ENCODE results near the gene GATD1.

GATD1 gene

GRCh38 chr11:787084-787675 is 9.9 kb upstream of the GATD1 start:
- Histone ChIP-seq H3K27ac (ENCODE audit: low read length) (no peak overlapping the region), H3K4me1 (ENCODE audit: control insufficient read depth, insufficient read depth, low read length) (peaks cover 11% of the 10 kb centered on the region), H3K27me3 (ENCODE audit: control insufficient read depth in 1 of 2, insufficient read depth in 2 of 2, low read length in 2 of 2) (peaks cover 15 to 18% of the 10 kb centered on the region in 2 donors), H3K36me3 (ENCODE audit: control insufficient read depth in 2 of 2, insufficient read depth in 2 of 2, low read length in 2 of 2) (no peaks in the 10 kb centered on the region), H3K9me3 (ENCODE audit: control insufficient read depth in 2 of 2, low read length in 2 of 2) (no peaks in the 10 kb centered on the region), H3K4me3 (ENCODE audit: low read length in 2 of 2) (no peak overlapping the region), H3K9ac (ENCODE audit: low read length in 2 of 2) (no peak overlapping the region)

GRCh38 chr11:786235-787083 is 9.2 kb upstream of the GATD1 start:
- Histone ChIP-seq H3K27me3 (ENCODE audit: control insufficient read depth in 1 of 2, insufficient read depth in 2 of 2, low read length in 2 of 2) (peaks cover 15 to 18% of the 10 kb centered on the region in 2 donors), H3K9me3 (ENCODE audit: control insufficient read depth in 2 of 2, low read length in 2 of 2) (no peaks in the 10 kb centered on the region), H3K27ac (ENCODE audit: low read length) (no peak overlapping the region), H3K4me3 (ENCODE audit: low read length in 2 of 2) (no peak overlapping the region), H3K4me1 (ENCODE audit: control insufficient read depth, insufficient read depth, low read length) (peaks cover 11% of the 10 kb centered on the region), H3K9ac (ENCODE audit: low read length in 2 of 2) (no peak overlapping the region), H3K36me3 (ENCODE audit: control insufficient read depth in 2 of 2, insufficient read depth in 2 of 2, low read length in 2 of 2) (no peaks in the 10 kb centered on the region)

GRCh38 chr11:783581-784015 is 6.3 kb upstream of the GATD1 start:
- Histone ChIP-seq H3K4me1 (ENCODE audit: control insufficient read depth, insufficient read depth, low read length) (peaks cover 14% of the 10 kb centered on the region), H3K9me3 (ENCODE audit: control insufficient read depth in 2 of 2, low read length in 2 of 2) (no peaks in the 10 kb centered on the region), H3K36me3 (ENCODE audit: control insufficient read depth in 2 of 2, insufficient read depth in 2 of 2, low read length in 2 of 2) (peaks cover 0 to 2% of the 10 kb centered on the region in 2 donors), H3K27ac (ENCODE audit: low read length) (no peak overlapping the region), H3K4me3 (ENCODE audit: low read length in 2 of 2) (peak overlapping the region in 1 of 2 donors; percentile 29), H3K9ac (ENCODE audit: low read length in 2 of 2) (peak overlapping the region; percentile 6 to 36), H3K27me3 (ENCODE audit: control insufficient read depth in 1 of 2, insufficient read depth in 2 of 2, low read length in 2 of 2) (no peaks in the 10 kb centered on the region)

GRCh38 chr11:782264-783174 is 5.2 kb upstream of the GATD1 start:
- peaks cover 0 to 2% of the 10 kb centered on the region in 2 donors for H3K36me3 ChIP-seq (ENCODE audit: control insufficient read depth in 2 of 2, insufficient read depth in 2 of 2, low read length in 2 of 2)
- H3K4me3 ChIP-seq (ENCODE audit: low read length in 2 of 2): no peak overlapping the region
- no peaks in the 10 kb centered on the region for H3K9me3 ChIP-seq (ENCODE audit: control insufficient read depth in 2 of 2, low read length in 2 of 2)
- H3K27me3 ChIP-seq (ENCODE audit: control insufficient read depth in 1 of 2, insufficient read depth in 2 of 2, low read length in 2 of 2): no peaks in the 10 kb centered on the region
- H3K9ac ChIP-seq (ENCODE audit: low read length in 2 of 2): no peak overlapping the region
- H3K4me1 ChIP-seq (ENCODE audit: control insufficient read depth, insufficient read depth, low read length): peaks cover 20% of the 10 kb centered on the region
- no peak overlapping the region for H3K27ac ChIP-seq (ENCODE audit: low read length)

- Histone ChIP-seq H3K4me3 (ENCODE audit: low read length in 2 of 2) (no peak overlapping the region), H3K27me3 (ENCODE audit: control insufficient read depth in 1 of 2, insufficient read depth in 2 of 2, low read length in 2 of 2) (no peaks in the 10 kb centered on the region), H3K36me3 (ENCODE audit: control insufficient read depth in 2 of 2, insufficient read depth in 2 of 2, low read length in 2 of 2) (peaks cover 0 to 2% of the 10 kb centered on the region in 2 donors), H3K9ac (ENCODE audit: low read length in 2 of 2) (no peak overlapping the region), H3K4me1 (ENCODE audit: control insufficient read depth, insufficient read depth, low read length) (peaks cover 38% of the 10 kb centered on the region), H3K9me3 (ENCODE audit: control insufficient read depth in 2 of 2, low read length in 2 of 2) (no peaks in the 10 kb centered on the region), H3K27ac (ENCODE audit: low read length) (no peak overlapping the region)
Observed at GRCh38 chr11:779955-780532, 2.8 kb upstream of the GATD1 start.

- no peak overlapping the region for H3K4me3 ChIP-seq (ENCODE audit: low read length in 2 of 2)
- H3K4me1 ChIP-seq (ENCODE audit: control insufficient read depth, insufficient read depth, low read length): peaks cover 42% of the 10 kb centered on the region
- peaks cover 0 to 2% of the 10 kb centered on the region in 2 donors for H3K36me3 ChIP-seq (ENCODE audit: control insufficient read depth in 2 of 2, insufficient read depth in 2 of 2, low read length in 2 of 2)
- H3K9ac ChIP-seq (ENCODE audit: low read length in 2 of 2): no peak overlapping the region
- no peaks in the 10 kb centered on the region for H3K9me3 ChIP-seq (ENCODE audit: control insufficient read depth in 2 of 2, low read length in 2 of 2)
- no peak overlapping the region for H3K27ac ChIP-seq (ENCODE audit: low read length)
- no peaks in the 10 kb centered on the region for H3K27me3 ChIP-seq (ENCODE audit: control insufficient read depth in 1 of 2, insufficient read depth in 2 of 2, low read length in 2 of 2)
Observed at GRCh38 chr11:778976-779954, 2.0 kb upstream of the GATD1 start.

- no peak overlapping the region for H3K27ac ChIP-seq (ENCODE audit: low read length)
- H3K4me1 ChIP-seq (ENCODE audit: control insufficient read depth, insufficient read depth, low read length): peaks cover 45% of the 10 kb centered on the region
- H3K4me3 ChIP-seq (ENCODE audit: low read length in 2 of 2): peak overlapping the region; percentile 81 to 84
- H3K9me3 ChIP-seq (ENCODE audit: control insufficient read depth in 2 of 2, low read length in 2 of 2): no peaks in the 10 kb centered on the region
- peak overlapping the region; percentile 69 to 84 for H3K9ac ChIP-seq (ENCODE audit: low read length in 2 of 2)
- H3K36me3 ChIP-seq (ENCODE audit: control insufficient read depth in 2 of 2, insufficient read depth in 2 of 2, low read length in 2 of 2): peaks cover 0 to 7% of the 10 kb centered on the region in 2 donors
- H3K27me3 ChIP-seq (ENCODE audit: control insufficient read depth in 1 of 2, insufficient read depth in 2 of 2, low read length in 2 of 2): no peaks in the 10 kb centered on the region
Observed at GRCh38 chr11:776561-777287, 563 bp downstream of the GATD1 start.

- Histone ChIP-seq H3K27ac (ENCODE audit: low read length) (no peak overlapping the region), H3K4me1 (ENCODE audit: control insufficient read depth, insufficient read depth, low read length) (peaks cover 45% of the 10 kb centered on the region)
Observed at GRCh38 chr11:776263-776560, 1.1 kb downstream of the GATD1 start.

GRCh38 chr11:774873-775592 is 2.3 kb downstream of the GATD1 start:
- Histone ChIP-seq H3K27me3 (ENCODE audit: control insufficient read depth in 1 of 2, insufficient read depth in 2 of 2, low read length in 2 of 2) (no peaks in the 10 kb centered on the region), H3K9me3 (ENCODE audit: control insufficient read depth in 2 of 2, low read length in 2 of 2) (no peaks in the 10 kb centered on the region), H3K9ac (ENCODE audit: low read length in 2 of 2) (no peak overlapping the region), H3K4me3 (ENCODE audit: low read length in 2 of 2) (no peak overlapping the region), H3K4me1 (ENCODE audit: control insufficient read depth, insufficient read depth, low read length) (peaks cover 42% of the 10 kb centered on the region), H3K27ac (ENCODE audit: low read length) (no peak overlapping the region), H3K36me3 (ENCODE audit: control insufficient read depth in 2 of 2, insufficient read depth in 2 of 2, low read length in 2 of 2) (peaks cover 4 to 10% of the 10 kb centered on the region in 2 donors)

More at GRCh38 chr11:776263-776560, 1.1 kb downstream of the GATD1 start:
- H3K9ac ChIP-seq (ENCODE audit: low read length in 2 of 2): peak overlapping the region in 1 of 2 donors; percentile 84
- peaks cover 0 to 7% of the 10 kb centered on the region in 2 donors for H3K36me3 ChIP-seq (ENCODE audit: control insufficient read depth in 2 of 2, insufficient read depth in 2 of 2, low read length in 2 of 2)
- H3K4me3 ChIP-seq (ENCODE audit: low read length in 2 of 2): peak overlapping the region; percentile 81 to 84
- H3K27me3 ChIP-seq (ENCODE audit: control insufficient read depth in 1 of 2, insufficient read depth in 2 of 2, low read length in 2 of 2): no peaks in the 10 kb centered on the region
- H3K9me3 ChIP-seq (ENCODE audit: control insufficient read depth in 2 of 2, low read length in 2 of 2): no peaks in the 10 kb centered on the region

Measured in stomach smooth muscle (tissue), 2 donors.